C1 segment of cervical spinal cord (tissue), 14 donors: Measurements from ENCODE around the gene TMEM74B.
"Not testable (repeated sequence)": the region's sequence is repeated elsewhere in the genome, so short reads cannot be mapped to it uniquely, and the experiment has no call there.

ENCODE experiments used
- DNase-seq, 14 donors: peaks; one replicate each; lab custom pipeline; 2025; lab: John Stamatoyannopoulos, UW

The TMEM74B gene

GRCh38 chr20:1184638-1185315 lies at the start of gene TMEM74B:
Gene TMEM74B, minus strand, starts transcription at chr20:1184981. Its CDS starts 1,180 bp downstream, at chr20:1183801.
- no peak for DNase-seq

GRCh38 chr20:1232286-1233111 lies 47.7 kb upstream of the TMEM74B start:
- DNase-seq, result no peak

- DNase-seq, result no peak
Measured at GRCh38 chr20:1229541-1229940, 44.8 kb upstream of the TMEM74B start.

- DNase-seq, result peak in 12 of 14 donors; percentile 20 to 77 (median 46)
Measured at GRCh38 chr20:1225783-1226654, 41.2 kb upstream of the TMEM74B start, which contains the start of gene RAD21L1. Gene RAD21L1, plus strand, starts transcription at chr20:1226044. Its CDS starts 2,410 bp downstream, at chr20:1228454.

- DNase-seq, result no peak
Measured at GRCh38 chr20:1225263-1225782, 40.5 kb upstream of the TMEM74B start.

- no peak for DNase-seq
Measured at GRCh38 chr20:1224205-1224890, 39.6 kb upstream of the TMEM74B start.

- DNase-seq, result not testable (repeated sequence)
Measured at GRCh38 chr20:1222750-1223149, 38.0 kb upstream of the TMEM74B start.

- not testable (repeated sequence) for DNase-seq
Measured at GRCh38 chr20:1216527-1217427, 32.0 kb upstream of the TMEM74B start.

GRCh38 chr20:1215386-1216170 lies 30.8 kb upstream of the TMEM74B start:
- DNase-seq, result no peak

- no peak for DNase-seq
Measured at GRCh38 chr20:1214838-1215261, 30.1 kb upstream of the TMEM74B start.

GRCh38 chr20:1212607-1213396 lies 28.0 kb upstream of the TMEM74B start:
- DNase-seq, result peak in 10 of 14 donors; percentile 7 to 34 (median 22)

GRCh38 chr20:1212023-1212422 lies 27.2 kb upstream of the TMEM74B start:
- no peak for DNase-seq

GRCh38 chr20:1210501-1210900 lies 25.7 kb upstream of the TMEM74B start:
- no peak for DNase-seq

GRCh38 chr20:1209447-1210387 lies 24.9 kb upstream of the TMEM74B start:
- DNase-seq, result no peak

- DNase-seq, result no peak
Measured at GRCh38 chr20:1207293-1207878, 22.6 kb upstream of the TMEM74B start.

GRCh38 chr20:1206366-1207148 lies 21.8 kb upstream of the TMEM74B start:
- no peak for DNase-seq
